Activated T-cell treated with anti-CD3 and anti-CD28 coated beads for 48 hours (primary cell): ENCODE measurements around the gene CSNK2A1.

Source experiments
- DNase-seq: peaks from one replicate; pipeline ENCODE4 v3.0.0-alpha.2; 2020; ENCODE audit warnings: low read depth

The CSNK2A1 gene

GRCh38 chr20:430091-430999, 113.2 kb downstream of the CSNK2A1 start:
- no peak for DNase-seq

GRCh38 chr20:428658-429200, 114.9 kb downstream of the CSNK2A1 start:
- DNase-seq = no peak

- no peak for DNase-seq
These were observed 115.5 kb downstream of the CSNK2A1 start for GRCh38 chr20:427849-428657.

GRCh38 chr20:427401-427800, 116.2 kb downstream of the CSNK2A1 start:
- DNase-seq = no peak

GRCh38 chr20:426566-426965, 117.0 kb downstream of the CSNK2A1 start:
- no peak for DNase-seq
